Right lobe of liver (tissue), 4 donors: ENCODE measurements around the gene MMP13.

Experiments used
- CTCF ChIP-seq, 4 donors: fragments of 200-600 bp in 3 of 4; fragments of 450-650 bp in 1 of 4; IDR thresholded peaks; one replicate each; pipeline versions ENCODE4 v1.5.1 to v1.8.0; 2016 to 2022; ENCODE audit warnings: antibody characterized with exemption in 4 of 4, mild to moderate bottlenecking in 2 of 4
- POLR2A ChIP-seq: fragments of 450-650 bp; IDR thresholded peaks from one replicate; pipeline ENCODE4 v1.6.1; 2017; ENCODE audit warnings: antibody characterized with exemption, mild to moderate bottlenecking
- donor health status: DM: no; HTN: no; CAD: no.
- donor health status: DM: no; HTN: no; CAD: no.
- donor health status: DM: no; HTN: yes; CAD: no.

- TF ChIP-seq POLR2A, result no peak
- no peak for TF ChIP-seq CTCF (IDR thresholded peaks at IDR 0.05)
Observed at GRCh38 chr11:102985850-102986249, 30.3 kb upstream of the MMP13 start.
